GM04504 (cell line): ENCODE results near the gene CFAP141.

ENCODE experiments used
- DNase-seq: peaks from one replicate; pipeline ENCODE4 v3.0.0-alpha.2; 2012; ENCODE audit warnings: low read depth

The CFAP141 gene

GRCh38 chr1:154171223-154171583 is 34.9 kb downstream of the CFAP141 start:
- DNase-seq, result no peak

- no peak for DNase-seq
Measured at GRCh38 chr1:154170547-154171222, 35.4 kb downstream of the CFAP141 start.

GRCh38 chr1:154167461-154167860 is 38.7 kb downstream of the CFAP141 start:
- DNase-seq, result no peak

- no peak for DNase-seq
Measured at GRCh38 chr1:154166207-154166606, 39.9 kb downstream of the CFAP141 start.

GRCh38 chr1:154159554-154159953 is 46.6 kb downstream of the CFAP141 start:
- DNase-seq, result no peak

- DNase-seq, result no peak
Measured at GRCh38 chr1:154158307-154159125, 47.6 kb downstream of the CFAP141 start.

- no peak for DNase-seq
Measured at GRCh38 chr1:154157520-154158306, 48.4 kb downstream of the CFAP141 start.

- no peak for DNase-seq
Measured at GRCh38 chr1:154155251-154155650, 50.9 kb downstream of the CFAP141 start.

GRCh38 chr1:154154534-154155191 is 51.5 kb downstream of the CFAP141 start, which contains the start of gene NUP210L:
TSS of gene NUP210L (minus strand) at chr1:154155073.
- no peak for DNase-seq

- DNase-seq, result no peak
Measured at GRCh38 chr1:154154053-154154452, 52.1 kb downstream of the CFAP141 start.

- DNase-seq, result no peak
Measured at GRCh38 chr1:154151311-154151710, 54.8 kb downstream of the CFAP141 start.
